ENCODE measurements around the gene C16orf86.

- TF ChIP-seq CTCF (IDR thresholded peaks at IDR 0.05) (no peak), EP300 (IDR thresholded peaks at IDR 0.05) (no peak), POLR2A (IDR thresholded peaks at IDR 0.05) (no peak)
Observed at GRCh38 chr16:67716097-67716496, 49.5 kb downstream of the C16orf86 start.
